GM12878 (cell line): ENCODE data around the gene NDC80. TPM values are rescaled to one million over a fixed set of nuclear protein-coding genes. Genes with fewer than 3 reads are reported as not detected.

Experiments used
- ATAC-seq: fragments of 200-7000 bp; cut with Tn5 transposase; 3 replicates; pipeline ENCODE4 v1.9.1; 2020; ENCODE audit warnings: mild to moderate bottlenecking, moderate library complexity
- BruUV-seq: library from RNA; stranded (reverse); fragments of 400-500 nt; replicated peaks from 2 replicates; lab custom pipeline; 2021; lab: Mats Ljungman, UMichigan
- CTCF ChIA-PET: fragments of 300-600 bp; sonication (Branson Sonifier 250); formaldehyde crosslinking; extraction: SDS; loops from one replicate; lab custom pipeline; 2021; ENCODE audit warnings: inconsistent platforms; lab: Yijun Ruan, JAX
- POLR2A ChIA-PET: fragments of 350-600 bp; formaldehyde crosslinking; extraction: SDS; loops from one replicate; lab custom pipeline; 2021; ENCODE audit warnings: inconsistent platforms; lab: Charles Lee
- RAD21 ChIA-PET: fragments of 300-600 bp; sonication (Branson Sonifier 250); formaldehyde crosslinking; loops from one replicate; lab custom pipeline; 2023; ENCODE audit warnings: antibody characterized with exemption; ENCODE audit not compliant: unreplicated experiment; lab: Charles Lee
- SMC1A ChIA-PET: fragments of 300-600 bp; sonication (Branson Sonifier 250); formaldehyde crosslinking; loops from one replicate; lab custom pipeline; 2023; ENCODE audit not compliant: unreplicated experiment, uncharacterized antibody; lab: Charles Lee
- DNase-seq: peaks from one replicate; pipeline ENCODE4 v3.0.0-alpha.2; 2011; ENCODE audit warnings: low read depth, low spot score
- FAIRE-seq: peaks from 3 replicates; lab custom pipeline; 2011; peaks lifted over from hg19 to GRCh38; lab: Jason Lieb, UNC
- H2AFZ ChIP-seq: 2 replicates; pipeline ENCODE4 v1.6.0; 2011; ENCODE audit warnings: low read depth, low read length, control low read depth; ENCODE audit not compliant: control insufficient read depth
- H3K27ac ChIP-seq: 2 replicates; pipeline ENCODE4 v1.5.1; 2011; ENCODE audit warnings: control low read depth; ENCODE audit not compliant: control insufficient read depth, insufficient read depth
- H3K27me3 ChIP-seq, 2 experiments: replicated peaks in 1 of 2; 2 replicates each; pipeline versions ENCODE4 v1.6.0 to v1.6.1; 2011; ENCODE audit warnings: low read length in 1 of 2; ENCODE audit not compliant: control insufficient read depth in 2 of 2, insufficient read depth in 2 of 2
- H3K36me3 ChIP-seq, 2 experiments: 2 replicates each; pipeline ENCODE4 v1.5.1; 2011; ENCODE audit warnings: low read length in 1 of 2; ENCODE audit not compliant: control insufficient read depth in 2 of 2, insufficient read depth in 2 of 2
- H3K4me1 ChIP-seq: 2 replicates; pipeline ENCODE4 v1.6.1; 2011; ENCODE audit warnings: mild to moderate bottlenecking, low read length, moderate library complexity, mixed read lengths; ENCODE audit not compliant: control insufficient read depth, insufficient read depth
- H3K4me2 ChIP-seq: 2 replicates; pipeline ENCODE4 v1.6.0; 2011; ENCODE audit warnings: control low read depth; ENCODE audit not compliant: control insufficient read depth, insufficient read depth
- H3K4me3 ChIP-seq: fragments of 200-600 bp; sonication (generic); 2 replicates; pipeline ENCODE4 v1.5.1; 2016
- H3K79me2 ChIP-seq: 2 replicates; pipeline ENCODE4 v1.6.0; 2011; ENCODE audit warnings: low read length; ENCODE audit not compliant: control insufficient read depth, insufficient read depth
- H3K9ac ChIP-seq: 2 replicates; pipeline ENCODE4 v1.8.0; 2011; ENCODE audit warnings: low read length, control low read depth, mixed read lengths; ENCODE audit not compliant: control insufficient read depth, insufficient read depth
- H3K9me3 ChIP-seq: replicated peaks from 3 replicates; pipeline ENCODE4 v1.5.1; 2011; ENCODE audit warnings: mild to moderate bottlenecking, low read length; ENCODE audit not compliant: control insufficient read depth, insufficient read depth
- H4K20me1 ChIP-seq: 2 replicates; pipeline ENCODE4 v1.6.0; 2011; ENCODE audit not compliant: control insufficient read depth, insufficient read depth
- ASH2L ChIP-seq: fragments of 300-600, 200-600 bp; sonication (generic); IDR thresholded peaks from 2 replicates; pipeline ENCODE4 v1.6.1; 2017; ENCODE audit warnings: low read depth, mild to moderate bottlenecking, borderline replicate concordance
- BCLAF1 ChIP-seq: fragments of 450-650 bp; IDR thresholded peaks from 2 replicates; pipeline ENCODE4 v1.6.1; 2017; ENCODE audit warnings: antibody characterized with exemption, mild to moderate bottlenecking, moderate library complexity
- EED ChIP-seq: sonication (generic); IDR thresholded peaks from 2 replicates; pipeline ENCODE4 v1.6.1; 2016; ENCODE audit warnings: antibody characterized with exemption, low read depth
- GATAD2B ChIP-seq: fragments of 450-650 bp; conservative IDR thresholded peaks from 2 replicates; pipeline ENCODE4 v1.6.1; 2017; ENCODE audit warnings: low read depth, mild to moderate bottlenecking, moderate library complexity
- IKZF2 ChIP-seq, 2 experiments: fragments of 450-650 bp; IDR thresholded peaks; 2 replicates each; pipeline ENCODE4 v1.6.1; 2017; ENCODE audit warnings: mild to moderate bottlenecking in 2 of 2, moderate library complexity in 2 of 2
- NRF1 ChIP-seq: conservative IDR thresholded peaks from 2 replicates; pipeline ENCODE4 v1.6.1; 2011; ENCODE audit warnings: mild to moderate bottlenecking, low read depth, low read length, improper control_type of control experiment
- PAX5 ChIP-seq: IDR thresholded peaks from 2 replicates; pipeline ENCODE4 v1.6.1; 2011; ENCODE audit warnings: low read depth, low read length, borderline replicate concordance
- RAD21 ChIP-seq: IDR thresholded peaks from 2 replicates; pipeline ENCODE4 v1.6.1; 2011; ENCODE audit warnings: mild to moderate bottlenecking, low read depth, low read length, moderate library complexity; ENCODE audit not compliant: insufficient read depth
- SMAD5 ChIP-seq: IDR thresholded peaks from 2 replicates; pipeline ENCODE4 v1.6.1; 2016; ENCODE audit warnings: antibody characterized with exemption, low read depth
- SMC3 ChIP-seq: IDR thresholded peaks from 2 replicates; pipeline ENCODE4 v1.6.1; 2011; ENCODE audit warnings: low read length, improper control_type of control experiment, borderline replicate concordance
- SUPT20H ChIP-seq: IDR thresholded peaks from 2 replicates; pipeline ENCODE4 v1.6.1; 2011; ENCODE audit warnings: low read depth, mild to moderate bottlenecking, low read length, moderate library complexity, borderline replicate concordance; ENCODE audit not compliant: control insufficient read depth
- TAF1 ChIP-seq: IDR thresholded peaks from 2 replicates; pipeline ENCODE4 v1.6.1; 2011; ENCODE audit warnings: mild to moderate bottlenecking, low read depth, low read length, borderline replicate concordance
- TARDBP ChIP-seq: IDR thresholded peaks from 2 replicates; pipeline ENCODE4 v1.6.1; 2016; ENCODE audit warnings: borderline replicate concordance
- ZBED1 ChIP-seq: IDR thresholded peaks from 2 replicates; pipeline ENCODE4 v1.6.1; 2016; ENCODE audit warnings: borderline replicate concordance
- ZNF274 ChIP-seq: IDR thresholded peaks from one replicate; pipeline ENCODE4 v1.8.0; 2011; ENCODE audit not compliant: insufficient read length, insufficient read depth
- WGBS: methylation state at CpG from one replicate; pipeline ENCODE4 v1.1.6; 2016; ENCODE audit warnings: low lambda C conversion rate; ENCODE audit not compliant: insufficient replicate concordance, insufficient coverage; ENCODE audit errors: missing lambda C conversion rate; 5-methylcytosine and 5-hydroxymethylcytosine counted together
- in situ Hi-C: fragments of 300-500 bp; cut with MboI; formaldehyde crosslinking; loops from 9 replicates; pipeline ENCODE4 v1.14.3; 2018; ENCODE audit warnings: mixed read lengths
- intact Hi-C: fragments of 100-400 bp; cut with micrococcal nuclease; formaldehyde crosslinking; loops from one replicate; pipeline ENCODE4 v1.14.2; 2022; ENCODE audit not compliant: unreplicated experiment
- polyA plus RNA-seq, 11 experiments: library from polyadenylated mRNA; depleted of rRNA in 4 of 11; unstranded in 6 of 11; stranded (reverse) in 5 of 11; fragments of >200 nt; fragmentation: Nextera tagmentation in 4 of 11; fragmentation: Illumina TruSeq in 1 of 11; extraction: Ambion mirVana in 4 of 11; extraction: Trizol in 1 of 11; gene quantifications; 1 replicate in 1 of 11; 2 replicates in 10 of 11; pipeline versions ENCODE4 v1.2.1 to v1.2.3, GENCODE V29; 2011 to 2016; ENCODE audit warnings: inconsistent platforms in 2 of 11, missing spikeins in 2 of 11, low read depth in 1 of 11
- total RNA-seq, 4 experiments: library from RNA; depleted of rRNA in 3 of 4; stranded (reverse); fragments of >200 nt in 3 of 4; fragmentation: Illumina TruSeq in 1 of 4; extraction: Trizol in 1 of 4; gene quantifications; 2 replicates each; pipeline versions ENCODE4 v1.2.1 to v1.2.3, GENCODE V29; 2013 to 2021
- TF ChIP-seq, protein P1 (sequence below): fragments of 450-650 bp; IDR thresholded peaks from 2 replicates; pipeline ENCODE4 v1.6.1; 2017; ENCODE audit warnings: mild to moderate bottlenecking, moderate library complexity
- TF ChIP-seq, protein P2 (sequence below): fragments of 450-650 bp; IDR thresholded peaks from 2 replicates; pipeline ENCODE4 v1.6.1; 2017; ENCODE audit warnings: mild to moderate bottlenecking

The NDC80 gene
- total and polyA plus RNA-seq, 10 of the 15 experiments (the other 5 are each of a cell fraction or from before 2014, with no cell fraction given), result 36.5 to 80.8 (median 54.7) TPM

GRCh38 chr18:2617401-2617998 is 46.1 kb downstream of the NDC80 start:
- Histone ChIP-seq H3K36me3 (peaks cover 3 to 18% of the 10 kb centered on the region in 2 experiments; a peak in 3 of 4 replicates), H3K9me3 (no peaks in the 10 kb centered on the region), H4K20me1 (no peaks in the 10 kb centered on the region), H3K27me3 (no peaks in the 10 kb centered on the region), H3K27ac (no peak overlapping the region), H2AFZ (no peak overlapping the region), H3K4me1 (no peaks in the 10 kb centered on the region), H3K4me2 (no peak overlapping the region), H3K9ac (no peak overlapping the region), H3K79me2 (no peaks in the 10 kb centered on the region), H3K4me3 (no peak overlapping the region)
- no TSS peak for BruUV-seq
- in situ Hi-C loops, result no loop called here
- intact Hi-C loops, result no loop called here
- ATAC-seq, result no peak
- DNase-seq, result no peak
- SMC1A ChIA-PET, result no interaction called here
- POLR2A ChIA-PET, result interaction anchor here (0.6 kb wide), 1 partner anchor 34 kb away, joined by 3 read pairs; no protein-coding TSS in a partner anchor
- CTCF ChIA-PET, result no interaction called here
- no peak for FAIRE-seq
- 87% methylated on average over 4 of the region's 4 CpGs for WGBS
- RAD21 ChIA-PET, result no interaction called here
- TF ChIP-seq PAX5 (no peak), EED (no peak), TARDBP (no peak), TAF1 (no peak), SUPT20H (no peak), GATAD2B (no peak), RAD21 (no peak), ASH2L (no peak), SMC3 (no peak), SMAD5 (no peak), NRF1 (no peak), ZNF274 (no peak), IKZF2 (IDR thresholded peaks at IDR 0.05) (no peak), ZBED1 (no peak), BCLAF1 (no peak)
- TF ChIP-seq, protein P1, sequence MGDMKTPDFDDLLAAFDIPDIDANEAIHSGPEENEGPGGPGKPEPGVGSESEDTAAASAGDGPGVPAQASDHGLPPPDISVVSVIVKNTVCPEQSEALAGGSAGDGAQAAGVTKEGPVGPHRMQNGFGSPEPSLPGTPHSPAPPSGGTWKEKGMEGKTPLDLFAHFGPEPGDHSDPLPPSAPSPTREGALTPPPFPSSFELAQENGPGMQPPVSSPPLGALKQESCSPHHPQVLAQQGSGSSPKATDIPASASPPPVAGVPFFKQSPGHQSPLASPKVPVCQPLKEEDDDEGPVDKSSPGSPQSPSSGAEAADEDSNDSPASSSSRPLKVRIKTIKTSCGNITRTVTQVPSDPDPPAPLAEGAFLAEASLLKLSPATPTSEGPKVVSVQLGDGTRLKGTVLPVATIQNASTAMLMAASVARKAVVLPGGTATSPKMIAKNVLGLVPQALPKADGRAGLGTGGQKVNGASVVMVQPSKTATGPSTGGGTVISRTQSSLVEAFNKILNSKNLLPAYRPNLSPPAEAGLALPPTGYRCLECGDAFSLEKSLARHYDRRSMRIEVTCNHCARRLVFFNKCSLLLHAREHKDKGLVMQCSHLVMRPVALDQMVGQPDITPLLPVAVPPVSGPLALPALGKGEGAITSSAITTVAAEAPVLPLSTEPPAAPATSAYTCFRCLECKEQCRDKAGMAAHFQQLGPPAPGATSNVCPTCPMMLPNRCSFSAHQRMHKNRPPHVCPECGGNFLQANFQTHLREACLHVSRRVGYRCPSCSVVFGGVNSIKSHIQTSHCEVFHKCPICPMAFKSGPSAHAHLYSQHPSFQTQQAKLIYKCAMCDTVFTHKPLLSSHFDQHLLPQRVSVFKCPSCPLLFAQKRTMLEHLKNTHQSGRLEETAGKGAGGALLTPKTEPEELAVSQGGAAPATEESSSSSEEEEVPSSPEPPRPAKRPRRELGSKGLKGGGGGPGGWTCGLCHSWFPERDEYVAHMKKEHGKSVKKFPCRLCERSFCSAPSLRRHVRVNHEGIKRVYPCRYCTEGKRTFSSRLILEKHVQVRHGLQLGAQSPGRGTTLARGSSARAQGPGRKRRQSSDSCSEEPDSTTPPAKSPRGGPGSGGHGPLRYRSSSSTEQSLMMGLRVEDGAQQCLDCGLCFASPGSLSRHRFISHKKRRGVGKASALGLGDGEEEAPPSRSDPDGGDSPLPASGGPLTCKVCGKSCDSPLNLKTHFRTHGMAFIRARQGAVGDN, result no peak
- TF ChIP-seq, protein P2, sequence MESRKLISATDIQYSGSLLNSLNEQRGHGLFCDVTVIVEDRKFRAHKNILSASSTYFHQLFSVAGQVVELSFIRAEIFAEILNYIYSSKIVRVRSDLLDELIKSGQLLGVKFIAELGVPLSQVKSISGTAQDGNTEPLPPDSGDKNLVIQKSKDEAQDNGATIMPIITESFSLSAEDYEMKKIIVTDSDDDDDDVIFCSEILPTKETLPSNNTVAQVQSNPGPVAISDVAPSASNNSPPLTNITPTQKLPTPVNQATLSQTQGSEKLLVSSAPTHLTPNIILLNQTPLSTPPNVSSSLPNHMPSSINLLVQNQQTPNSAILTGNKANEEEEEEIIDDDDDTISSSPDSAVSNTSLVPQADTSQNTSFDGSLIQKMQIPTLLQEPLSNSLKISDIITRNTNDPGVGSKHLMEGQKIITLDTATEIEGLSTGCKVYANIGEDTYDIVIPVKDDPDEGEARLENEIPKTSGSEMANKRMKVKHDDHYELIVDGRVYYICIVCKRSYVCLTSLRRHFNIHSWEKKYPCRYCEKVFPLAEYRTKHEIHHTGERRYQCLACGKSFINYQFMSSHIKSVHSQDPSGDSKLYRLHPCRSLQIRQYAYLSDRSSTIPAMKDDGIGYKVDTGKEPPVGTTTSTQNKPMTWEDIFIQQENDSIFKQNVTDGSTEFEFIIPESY, result no peak
